Ishikawa (cell line): ENCODE data around the gene S1PR3.

Experiments used
- CEBPB ChIP-seq: IDR thresholded peaks from 2 replicates; pipeline ENCODE4 v1.6.1; 2012
- CREB1 ChIP-seq: IDR thresholded peaks from 2 replicates; pipeline ENCODE4 v1.6.1; 2012; ENCODE audit warnings: low read depth
- EGR1 ChIP-seq: IDR thresholded peaks from 2 replicates; pipeline ENCODE4 v1.6.1; 2012
- EP300 ChIP-seq: IDR thresholded peaks from 2 replicates; pipeline ENCODE4 v1.6.1; 2012; ENCODE audit warnings: borderline replicate concordance
- FOXM1 ChIP-seq: IDR thresholded peaks from 2 replicates; pipeline ENCODE4 v1.6.1; 2012; ENCODE audit warnings: low read depth, borderline replicate concordance
- MAX ChIP-seq: IDR thresholded peaks from 2 replicates; pipeline ENCODE4 v1.6.1; 2012
- NFIC ChIP-seq: IDR thresholded peaks from 2 replicates; pipeline ENCODE4 v1.6.1; 2012
- RAD21 ChIP-seq: IDR thresholded peaks from 2 replicates; pipeline ENCODE4 v1.6.1; 2012; ENCODE audit warnings: low read depth
- REST ChIP-seq: IDR thresholded peaks from 2 replicates; pipeline ENCODE4 v1.6.1; 2012; ENCODE audit warnings: low read depth, mild to moderate bottlenecking
- TAF1 ChIP-seq: IDR thresholded peaks from 2 replicates; pipeline ENCODE4 v1.6.1; 2012; ENCODE audit warnings: low read depth, mild to moderate bottlenecking
- TCF12 ChIP-seq: IDR thresholded peaks from 2 replicates; pipeline ENCODE4 v1.6.1; 2012; ENCODE audit warnings: low read depth
- TEAD4 ChIP-seq: IDR thresholded peaks from 2 replicates; pipeline ENCODE4 v1.6.1; 2012
- USF1 ChIP-seq: IDR thresholded peaks from 2 replicates; pipeline ENCODE4 v1.6.1; 2012
- YY1 ChIP-seq: IDR thresholded peaks from 2 replicates; pipeline ENCODE4 v1.6.1; 2012; ENCODE audit warnings: low read depth

DNA sequence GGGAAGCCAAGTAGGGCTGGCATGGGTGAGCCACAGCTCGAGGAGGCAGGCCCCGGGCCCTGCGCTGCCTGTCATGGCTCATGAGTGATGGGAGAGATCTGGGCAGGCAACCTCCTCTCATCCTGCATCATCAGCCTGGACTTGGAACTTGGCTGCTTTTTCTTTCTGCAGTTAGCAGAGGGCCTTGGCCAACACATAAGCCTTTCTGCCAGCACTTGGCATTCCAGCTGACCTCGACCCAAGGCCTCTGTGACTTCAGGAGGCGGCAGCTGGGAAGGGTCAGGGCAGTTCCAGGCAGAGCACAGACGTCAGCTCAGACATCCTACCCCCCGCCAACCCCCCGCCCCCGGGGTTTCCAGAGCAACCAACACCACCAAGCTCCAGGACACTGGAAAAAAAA, 7.6 kb downstream of the S1PR3 start:
- TF ChIP-seq EP300, result no peak
- TF ChIP-seq MAX, result no peak
- no peak for TF ChIP-seq EGR1
- no peak for TF ChIP-seq CREB1
- no peak for TF ChIP-seq REST
- TF ChIP-seq NFIC, result no peak
- no peak for TF ChIP-seq TAF1
- no peak for TF ChIP-seq TCF12
- TF ChIP-seq TEAD4, result no peak
- no peak for TF ChIP-seq FOXM1
- TF ChIP-seq CEBPB, result no peak
- no peak for TF ChIP-seq YY1
- TF ChIP-seq RAD21, result no peak
- TF ChIP-seq USF1, result no peak
